Testis (tissue), 2 donors: ENCODE results near the gene EFHD1.

Experiments
- CTCF ChIP-seq, 3 experiments: fragments of 450-650 bp in 2 of 3; fragments of 200-600 bp in 1 of 3; sonication (generic) in 1 of 3; IDR thresholded peaks; one replicate each; pipeline ENCODE4 v1.5.1; 2016 to 2019; ENCODE audit warnings: antibody characterized with exemption in 3 of 3, mild to moderate bottlenecking in 2 of 3, moderate library complexity in 1 of 3
- POLR2A ChIP-seq: fragments of 450-650 bp; IDR thresholded peaks from one replicate; pipeline ENCODE4 v1.6.1; 2017; ENCODE audit warnings: antibody characterized with exemption, mild to moderate bottlenecking, moderate library complexity

- TF ChIP-seq POLR2A (no peak), CTCF (IDR thresholded peaks at IDR 0.05) (peak in 2 of 3 experiments; percentile 28 to 45)
Observed at GRCh38 chr2:232668805-232669444, 35.5 kb downstream of the EFHD1 start.
